ENCODE results near the gene ZSWIM6.
"Not testable (repeated sequence)": the region's sequence is repeated elsewhere in the genome, so short reads cannot be mapped to it uniquely, and the experiment has no call there.

Gene ZSWIM6

GRCh38 chr5:61410811-61411210, 78.8 kb downstream of the ZSWIM6 start:
- no peak for DNase-seq

- DNase-seq, result no peak
Measured at GRCh38 chr5:61412361-61412760, 80.3 kb downstream of the ZSWIM6 start.

DNA sequence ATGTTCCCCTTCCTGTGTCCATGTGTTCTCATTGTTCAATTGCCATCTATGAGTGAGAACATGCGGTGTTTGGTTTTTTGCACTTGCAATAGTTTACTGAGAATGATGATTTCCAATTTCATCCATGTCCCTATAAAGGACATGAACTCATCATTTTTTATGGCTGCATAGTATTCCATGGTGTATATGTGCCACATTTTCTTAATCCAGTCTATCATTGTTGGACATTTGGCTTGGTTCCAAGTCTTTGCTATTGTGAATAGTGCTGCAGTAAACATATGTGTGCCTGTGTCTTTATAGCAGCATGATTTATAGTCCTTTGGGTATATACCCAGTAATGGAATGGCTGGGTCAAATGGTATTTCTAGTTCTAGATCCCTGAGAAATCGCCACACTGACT, 81.1 kb downstream of the ZSWIM6 start:
- not testable (repeated sequence) for DNase-seq

DNA sequence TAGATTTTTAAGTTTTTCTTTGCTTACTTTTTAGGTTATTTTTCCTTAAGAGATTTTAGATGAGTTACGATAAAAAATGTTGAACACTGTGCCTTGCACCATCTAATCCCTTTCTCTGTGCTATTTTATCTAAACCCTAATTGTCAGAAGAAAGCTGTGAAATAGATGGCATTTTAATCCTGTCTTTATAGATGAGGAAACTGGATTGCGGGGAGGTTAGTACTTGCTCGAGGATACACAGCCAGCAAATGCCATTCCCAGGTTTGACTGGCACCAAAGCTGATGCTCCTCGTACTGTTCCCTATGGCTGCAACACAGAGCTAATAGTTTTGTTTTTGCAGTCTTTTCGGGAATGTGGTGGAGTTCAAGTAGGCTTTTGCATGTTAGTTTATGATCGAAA, 82.7 kb downstream of the ZSWIM6 start:
- DNase-seq, result no peak

DNA sequence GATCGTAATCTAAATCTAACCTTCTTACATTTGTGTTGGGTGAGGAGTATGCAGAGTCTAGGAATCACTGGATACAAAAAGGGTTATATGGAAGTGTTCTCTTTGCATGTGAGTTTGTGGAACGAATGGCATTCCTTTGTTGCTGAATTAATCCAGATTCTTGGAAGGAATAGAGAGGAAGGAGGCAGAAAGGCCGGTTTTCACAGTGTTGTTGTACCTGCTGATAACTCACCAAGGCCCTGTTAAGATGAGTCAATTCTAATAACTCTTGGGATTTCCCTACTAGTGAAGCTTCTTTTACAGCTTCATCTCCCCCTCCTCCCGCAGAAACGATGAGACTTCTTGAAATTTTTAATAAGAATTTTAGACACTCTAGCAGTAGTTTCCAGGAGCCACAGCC, 84.0 kb downstream of the ZSWIM6 start:
- no peak for DNase-seq

DNA sequence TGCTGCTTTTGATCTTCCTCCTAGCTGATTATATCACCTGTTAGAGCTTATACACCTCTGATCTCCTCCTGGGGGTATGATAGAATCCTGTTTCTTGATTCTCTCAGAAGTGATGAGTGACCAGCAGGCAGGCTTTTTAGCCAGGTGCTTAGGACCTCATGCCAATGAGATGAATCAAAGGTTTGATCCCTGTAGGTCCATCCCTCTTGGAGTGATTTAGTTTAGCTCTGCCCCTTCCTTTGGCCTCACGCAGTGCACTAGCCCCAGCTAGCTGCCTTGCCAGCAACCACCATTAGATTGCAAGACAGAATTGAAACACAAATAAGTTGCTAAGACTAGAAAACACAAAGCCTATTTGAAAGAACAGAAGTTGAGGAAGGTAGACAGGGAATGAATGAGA, 84.4 kb downstream of the ZSWIM6 start:
- DNase-seq, result no peak

DNA sequence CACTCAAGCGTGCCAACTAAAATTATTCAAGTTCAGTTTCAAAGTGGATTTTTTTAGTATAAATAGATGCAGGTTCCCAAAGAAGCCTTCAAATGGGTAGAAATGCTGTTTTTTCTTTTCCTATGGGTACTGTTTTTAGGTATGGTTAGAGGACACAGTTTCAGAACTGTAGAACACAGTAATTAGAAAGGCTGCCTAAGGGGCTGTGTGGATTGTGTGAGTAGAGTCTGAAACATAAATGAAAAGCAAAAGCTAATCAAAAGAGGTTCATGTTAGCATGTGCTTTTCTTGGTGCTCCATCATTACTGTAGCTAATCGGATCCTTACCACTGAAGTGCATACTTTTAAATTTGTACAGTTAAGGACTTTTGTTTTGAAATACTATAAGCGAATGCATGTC, 85.3 kb downstream of the ZSWIM6 start:
- no peak for DNase-seq

DNA sequence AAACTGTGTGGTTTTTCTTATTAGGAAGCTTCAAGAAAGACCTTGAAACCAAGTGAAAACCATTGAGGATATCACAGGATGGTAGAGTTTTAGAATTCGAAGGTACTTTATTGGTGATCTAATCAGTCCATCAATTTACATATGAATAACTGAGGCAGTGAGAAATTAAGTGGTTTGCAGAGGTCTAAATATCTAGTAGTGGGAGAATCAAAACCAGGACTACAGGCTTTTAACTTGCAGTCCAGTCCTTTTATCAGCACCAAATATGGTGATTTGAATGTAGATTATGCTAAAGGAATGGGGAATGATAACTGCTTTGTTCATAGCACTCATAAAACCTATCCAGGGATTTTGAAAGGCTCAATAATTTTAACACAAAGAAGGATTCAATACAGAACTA, 85.8 kb downstream of the ZSWIM6 start:
- DNase-seq, result no peak

GRCh38 chr5:61419106-61419505, 87.0 kb downstream of the ZSWIM6 start:
- DNase-seq, result no peak

GRCh38 chr5:61420016-61420415, 88.0 kb downstream of the ZSWIM6 start:
- no peak for DNase-seq

GRCh38 chr5:61421262-61421661, 89.2 kb downstream of the ZSWIM6 start:
- not testable (repeated sequence) for DNase-seq

DNA sequence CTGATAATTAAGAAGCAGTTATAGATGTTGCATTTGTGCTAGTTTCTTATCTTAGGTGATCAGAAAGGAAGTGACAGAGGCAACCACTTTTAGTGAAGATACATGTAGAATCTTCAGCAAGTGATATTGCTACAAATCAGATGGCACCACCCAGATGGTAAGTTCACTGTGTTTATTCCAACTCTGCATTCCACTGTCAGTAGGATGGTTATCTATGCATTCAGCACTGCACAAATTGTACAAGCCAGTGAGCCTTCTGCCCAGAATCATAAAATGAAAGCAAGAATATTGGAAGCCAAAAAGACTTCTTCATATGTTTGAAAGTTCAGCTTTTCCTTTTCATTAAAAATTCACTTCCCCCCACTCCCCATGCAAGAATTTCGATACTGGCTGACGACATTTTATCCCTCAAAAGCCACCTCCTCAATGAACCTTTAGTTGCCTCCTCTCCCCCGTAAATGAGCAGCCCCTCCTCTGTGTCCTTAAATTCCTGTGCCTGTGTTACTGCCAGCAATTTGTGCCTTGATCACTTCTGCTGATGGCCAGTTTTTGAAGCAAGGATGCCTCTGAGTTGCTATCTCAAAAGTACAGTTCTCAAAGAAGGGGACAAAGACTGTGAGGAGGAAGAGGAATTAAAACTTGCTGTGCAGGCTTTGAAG, 91.6 kb downstream of the ZSWIM6 start:
- DNase-seq, result no peak

DNA sequence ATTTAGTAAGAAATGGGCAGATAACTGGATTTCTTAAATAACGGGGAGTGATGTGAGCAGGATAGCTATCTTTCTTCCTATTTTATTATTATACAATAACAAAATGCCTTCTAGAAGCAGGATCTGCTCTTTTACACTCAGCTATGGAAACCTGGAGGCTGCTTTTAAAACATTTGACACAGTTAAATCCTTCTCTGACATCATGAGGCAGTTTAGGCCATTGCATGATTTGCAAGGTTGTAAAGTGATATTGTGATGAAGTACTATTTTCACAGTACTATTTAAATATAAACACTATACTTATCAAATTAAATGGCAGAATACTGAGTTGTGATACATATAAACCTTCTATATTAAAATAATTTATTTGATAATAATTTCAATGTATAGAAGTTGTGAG, 93.9 kb downstream of the ZSWIM6 start:
- DNase-seq, result no peak

DNA sequence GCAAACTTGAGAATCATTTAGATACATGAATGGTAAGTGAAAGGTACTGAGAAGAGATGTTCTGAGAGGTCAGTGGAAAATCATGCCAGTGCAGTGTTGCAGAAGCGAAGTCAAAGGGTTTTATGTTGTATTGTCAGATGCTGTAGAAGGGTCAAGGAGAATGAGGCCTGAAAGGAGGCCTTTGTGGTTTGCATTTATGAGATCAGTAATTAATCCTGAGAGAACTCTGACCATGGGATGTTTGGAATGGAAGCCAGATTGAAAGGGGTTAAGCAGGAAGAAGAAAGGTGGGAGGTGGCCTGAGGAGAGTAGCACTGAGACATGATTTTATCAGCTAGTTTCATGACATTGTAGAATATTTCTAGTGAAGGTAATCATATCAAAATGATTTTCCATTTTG, 97.8 kb downstream of the ZSWIM6 start:
- no peak for DNase-seq

- DNase-seq, result no peak
Measured at GRCh38 chr5:61431923-61432620, 100.0 kb downstream of the ZSWIM6 start.

DNA sequence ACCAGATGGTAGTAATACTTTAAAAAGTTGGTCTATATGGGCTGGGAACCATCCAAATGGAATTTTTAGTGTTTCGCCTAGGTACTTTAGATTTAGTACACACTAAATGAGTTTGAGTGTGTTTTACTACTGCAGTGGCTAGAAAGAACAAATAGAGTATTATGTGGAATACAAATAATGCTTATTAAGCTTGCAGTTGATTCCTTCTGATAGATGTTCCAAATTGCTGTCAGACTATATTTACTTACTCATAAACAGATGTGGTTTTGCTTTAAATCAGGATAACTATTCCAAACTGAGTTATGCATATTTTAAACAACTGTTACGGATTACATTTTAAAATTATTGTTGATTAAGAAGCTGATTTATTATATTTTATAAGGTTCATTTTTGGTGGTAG, 103.3 kb downstream of the ZSWIM6 start:
- DNase-seq, result no peak

DNA sequence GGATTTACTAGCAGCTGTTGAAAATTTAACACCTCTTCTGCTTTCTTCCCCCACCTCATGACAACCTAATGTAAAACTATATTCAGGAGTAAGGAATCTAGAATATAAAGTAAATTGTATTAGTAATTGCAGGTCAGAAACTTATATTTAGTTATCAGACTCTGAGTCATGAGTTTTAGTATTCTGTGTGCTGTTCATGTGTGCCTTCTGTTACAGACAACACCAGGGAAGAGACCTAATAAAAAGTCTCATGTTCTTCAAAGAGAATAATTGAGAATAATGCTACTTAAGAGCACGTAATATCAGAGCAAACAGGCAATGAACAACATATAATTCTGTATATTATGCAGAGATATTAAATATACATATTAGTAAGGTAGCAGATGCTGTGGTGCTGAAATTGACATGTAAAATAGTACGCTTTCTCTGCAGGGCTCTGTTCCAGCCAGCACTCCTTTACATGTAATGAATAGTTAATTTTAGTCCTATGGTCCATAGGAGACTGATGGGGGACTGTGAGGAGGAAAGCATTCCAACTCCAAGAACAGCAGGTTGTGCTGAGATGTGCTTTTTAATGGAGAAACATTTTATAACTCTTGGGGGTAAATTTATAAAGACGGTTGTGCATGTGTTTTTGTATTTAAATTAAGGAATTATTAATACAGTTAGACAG, 106.4 kb downstream of the ZSWIM6 start:
- DNase-seq, result no peak

DNA sequence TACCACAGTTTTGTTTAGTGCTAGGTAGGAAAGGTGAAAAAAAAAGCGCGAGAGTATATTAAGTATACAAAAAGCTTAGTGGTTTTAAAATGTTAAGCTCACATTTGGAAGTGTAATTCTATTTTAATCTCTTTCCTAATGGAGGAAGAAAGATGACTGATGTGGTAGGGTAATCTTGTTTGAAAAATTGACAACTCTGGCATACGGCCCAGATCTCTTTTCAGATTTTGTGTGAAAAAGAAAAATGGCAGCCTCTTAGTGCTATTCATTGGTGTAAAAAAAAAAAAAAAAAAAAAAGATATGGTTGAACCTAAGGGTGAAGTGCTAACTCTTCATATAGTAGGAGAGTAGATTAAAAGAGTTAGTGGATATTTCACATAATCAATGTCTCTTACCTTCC, 108.0 kb downstream of the ZSWIM6 start:
- no peak for DNase-seq

DNA sequence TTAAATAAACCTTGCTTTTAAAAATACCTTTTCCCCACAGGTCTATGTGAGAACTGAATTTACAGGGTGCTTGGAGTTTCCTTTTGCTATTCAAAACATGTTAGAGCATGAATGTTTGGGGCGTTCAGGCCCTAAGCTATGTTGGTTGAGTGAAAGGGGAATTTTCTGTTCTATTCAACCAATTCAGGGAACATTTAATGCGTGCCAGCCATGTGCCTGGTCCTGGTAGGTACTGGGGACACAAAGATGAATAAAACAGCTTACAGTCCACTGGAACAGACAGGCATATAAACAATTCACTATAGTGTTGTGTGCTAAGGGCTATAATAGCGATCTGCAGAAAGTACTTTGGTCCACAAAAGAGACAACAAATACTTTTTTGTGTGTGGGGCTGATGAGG, 108.5 kb downstream of the ZSWIM6 start:
- no peak for DNase-seq

DNA sequence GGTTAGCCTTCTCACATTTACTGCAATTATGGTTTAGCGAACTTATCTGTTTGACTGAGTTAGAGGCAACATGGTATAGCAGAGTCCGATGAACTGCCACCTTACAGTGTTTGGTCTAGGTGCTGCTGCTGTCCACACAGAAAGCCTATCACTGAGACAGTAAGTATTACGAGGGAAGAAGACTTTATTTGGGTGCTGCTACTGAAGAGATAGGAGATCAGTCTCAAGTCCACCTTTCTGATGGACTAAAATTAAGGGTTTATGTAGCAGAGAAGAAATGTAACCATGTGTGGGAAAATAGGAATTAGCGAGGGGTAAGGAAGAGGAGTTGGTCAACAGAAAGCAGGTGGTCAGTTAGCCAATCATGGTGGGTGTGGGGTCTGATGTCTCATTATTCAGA, 109.7 kb downstream of the ZSWIM6 start:
- no peak for DNase-seq

DNA sequence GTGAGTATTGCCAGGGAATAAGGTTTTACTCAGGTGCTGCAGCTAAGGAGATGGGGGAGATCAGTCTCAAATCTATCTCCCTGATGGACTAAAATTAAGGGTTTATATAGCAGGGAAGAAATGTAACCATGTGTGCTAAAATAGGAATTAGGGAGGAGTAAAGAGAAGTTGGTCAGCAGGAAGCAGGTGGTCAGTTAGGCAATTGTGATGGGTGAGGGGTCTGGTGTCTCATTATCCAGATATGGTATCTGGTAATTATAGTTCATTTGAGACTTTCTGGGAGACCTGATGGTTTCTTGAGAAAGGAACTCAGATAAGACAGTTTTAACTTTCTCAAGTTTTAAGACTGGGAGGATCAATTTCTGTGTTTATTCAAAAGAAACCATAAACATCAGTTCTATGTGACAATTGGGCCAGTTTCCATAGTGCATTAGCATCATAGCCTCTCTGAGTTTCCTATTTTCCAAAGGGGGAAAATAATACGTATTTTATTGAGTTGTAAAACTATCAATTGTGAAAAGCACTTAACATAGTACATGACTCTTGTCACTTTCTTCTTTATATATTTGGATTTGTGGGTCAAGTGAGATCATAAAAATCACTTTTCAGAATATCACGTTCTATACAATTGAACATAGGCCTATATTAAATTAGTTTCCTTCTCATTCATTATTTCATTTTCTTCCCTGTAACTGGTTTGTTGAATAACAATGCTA, 115.9 kb downstream of the ZSWIM6 start:
- no peak for DNase-seq

GRCh38 chr5:61449804-61450492, 117.9 kb downstream of the ZSWIM6 start:
- no peak for DNase-seq
